ENCODE data around the gene NAGS. TPM values are rescaled to one million over a fixed set of nuclear protein-coding genes. Genes with fewer than 3 reads are reported as not detected.

The NAGS gene
- polyA plus RNA-seq, 2 of the 4 experiments (the other 2 are of a cell fraction) = 0.66 to 0.88 TPM

- WGBS (ENCODE audit: missing lambda C conversion rate) = 53% methylated on average over 4 of the region's 4 CpGs
- FAIRE-seq (no peak), ATAC-seq (no peak), DNase-seq (ENCODE audit: low read depth in 1 of 2, low spot score in 1 of 2) (no peak)
- no peak for TF ChIP-seq CBX8 (IDR thresholded peaks at IDR 0.05)
- TF ChIP-seq HDAC2 (IDR thresholded peaks at IDR 0.05) = no peak
- TF ChIP-seq ZFP36 (IDR thresholded peaks at IDR 0.05; ENCODE audit: borderline replicate concordance, partially characterized antibody) = no peak
- Histone ChIP-seq H3K4me1 (0 out of 3 replicates have a peak, but pooled peaks cover 8% of the 10 kb centered on the region), H3K9me3 (no peaks in the 10 kb centered on the region), H3K4me3 (no peak overlapping the region), H3K27ac (no peak overlapping the region), H3K4me2 (no peak overlapping the region)
- POLR2A ChIA-PET = interaction anchor here (0.7 kb wide), 3 partner anchors 28 to 580 kb away, joined by 4 to 6 read pairs (median 4); no protein-coding TSS in a partner anchor
- CTCF ChIA-PET = interaction anchor here (0.6 to 8.7 kb wide), 9 partner anchors 9 to 417 kb away, joined by 3 to 107 read pairs (median 3); partner anchors contain the start of genes NAGS and PPY
These were observed 24.8 kb upstream of the NAGS start for GRCh38 chr17:43979671-43980070.

- no peak for TF ChIP-seq MAFK (IDR thresholded peaks at IDR 0.05; ENCODE audit: partially characterized antibody)
- TF ChIP-seq POLR2AphosphoS2 (conservative IDR thresholded peaks at IDR 0.05; ENCODE audit: low read length) = no peak
- no peak for TF ChIP-seq HOXB5 (CRISPR knock-in tag; IDR thresholded peaks at IDR 0.05)
- TF ChIP-seq KDM5A (IDR thresholded peaks at IDR 0.05) = no peak
- TF ChIP-seq NR3C1 (IDR thresholded peaks at IDR 0.05) = no peak
- TF ChIP-seq RAD21 (conservative IDR thresholded peaks at IDR 0.05 in 1 of 2, IDR thresholded peaks at IDR 0.05 in 1 of 2) = no peak
- TF ChIP-seq BCL3 (IDR thresholded peaks at IDR 0.05) = no peak
- no peak for TF ChIP-seq CHD4 (IDR thresholded peaks at IDR 0.05; ENCODE audit: borderline replicate concordance)
- TF ChIP-seq NFE2L2 (conservative IDR thresholded peaks at IDR 0.05; ENCODE audit: low read length) = no peak
- Histone ChIP-seq H3K4me3 (no peak overlapping the region), H3K4me2 (no peak overlapping the region), H3K4me1 (0 out of 3 replicates have a peak, but pooled peaks cover 8% of the 10 kb centered on the region), H3K9me3 (no peaks in the 10 kb centered on the region), H3K27ac (no peak overlapping the region)
- ChIA-PET CTCF (interaction anchor here (0.8 to 8.7 kb wide), 15 partner anchors 10 to 186 kb away, joined by 3 to 107 read pairs (median 8); partner anchors contain the start of genes MPP2 and PPY), POLR2A (no interaction called here)
- ATAC-seq = no peak
- no peak for FAIRE-seq
- DNase-seq (ENCODE audit: low read depth in 1 of 2, low spot score in 1 of 2) = no peak
- 51% methylated on average over 2 of the region's 2 CpGs for WGBS (ENCODE audit: missing lambda C conversion rate)
These were observed 22.3 kb upstream of the NAGS start for GRCh38 chr17:43982171-43982570.

GRCh38 chr17:43983196-43983514 lies 21.3 kb upstream of the NAGS start:
- Histone ChIP-seq H3K4me2 (peak overlapping the region; percentile 99), H3K4me3 (peak overlapping the region; percentile 59), H3K27ac (no peak overlapping the region; a peak in 1 of 6 replicates), H3K9me3 (no peaks in the 10 kb centered on the region), H3K4me1 (0 out of 3 replicates have a peak, but pooled peaks cover 8% of the 10 kb centered on the region)
- TF ChIP-seq NPAS2 (CRISPR knock-in tag; IDR thresholded peaks at IDR 0.05; ENCODE audit: borderline replicate concordance) (no peak), MYC (IDR thresholded peaks at IDR 0.05; ENCODE audit: borderline replicate concordance, low read length) (no peak), SMC3 (IDR thresholded peaks at IDR 0.05) (no peak), FOSL2 (IDR thresholded peaks at IDR 0.05) (no peak), FOSL2 (CRISPR knock-in tag; IDR thresholded peaks at IDR 0.05) (no peak), FOXS1 (CRISPR knock-in tag; IDR thresholded peaks at IDR 0.05) (no peak), NFE2L2 (conservative IDR thresholded peaks at IDR 0.05; ENCODE audit: low read length) (no peak), RFX5 (IDR thresholded peaks at IDR 0.05) (no peak), CHD2 (IDR thresholded peaks at IDR 0.05; ENCODE audit: low read length, partially characterized antibody) (no peak)
- POLR2A ChIA-PET = no interaction called here
- CTCF ChIA-PET = interaction anchor here (0.5 to 8.7 kb wide), 26 partner anchors 9 to 185 kb away, joined by 3 to 107 read pairs (median 5); partner anchors contain the start of genes MPP2, NAGS and PPY
- 23% methylated on average over 5 of the region's 5 CpGs for WGBS (ENCODE audit: missing lambda C conversion rate)
- FAIRE-seq (no peak), DNase-seq (ENCODE audit: low read depth in 1 of 2, low spot score in 1 of 2) (no peak), ATAC-seq (no peak; a peak in 1 of 6 replicates)
